HFF-Myc (cell line): ENCODE data around the gene KRTAP29-1.
A peak's percentile ranks its signal among the peaks of the same experiment; 100 is the strongest.

Experiments
- DNase-seq: peaks from one replicate; pipeline ENCODE4 v3.0.0-alpha.2; 2011; ENCODE audit warnings: low read depth; ENCODE audit errors: extremely low read depth
- H3K4me3 ChIP-seq: replicated peaks from 2 replicates; pipeline ENCODE4 v1.5.1; 2011; ENCODE audit warnings: low read depth, mild to moderate bottlenecking, control low read depth, low read length
- TF ChIP-seq, protein P1 (sequence below): IDR thresholded peaks from 2 replicates; pipeline ENCODE4 v1.5.1; 2012; ENCODE audit warnings: mild to moderate bottlenecking, low read depth, low read length, control low read depth; ENCODE audit errors: missing control alignments

KRTAP29-1 gene

DNA sequence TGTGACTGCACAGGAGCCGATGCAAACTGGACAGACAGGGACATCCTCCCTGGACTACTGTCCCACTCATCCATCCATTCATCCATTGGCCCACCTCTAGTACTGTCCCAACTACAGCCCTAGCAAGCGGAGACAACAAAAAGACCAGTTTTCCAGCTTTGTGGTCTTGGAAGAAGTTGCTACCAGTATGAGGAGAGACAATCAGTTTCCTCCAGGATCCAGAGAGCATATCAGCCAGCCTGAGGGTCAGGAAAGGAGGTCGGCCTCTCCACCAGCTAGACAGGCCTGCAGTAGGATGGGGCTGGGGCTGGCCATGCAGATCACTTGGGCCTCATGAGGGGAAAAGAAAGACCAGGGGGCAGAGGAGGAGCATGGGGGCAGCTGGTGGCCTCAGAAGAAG lies 31.2 kb upstream of the KRTAP29-1 start:
- no peak for DNase-seq
- no peak overlapping the region for H3K4me3 ChIP-seq
- TF ChIP-seq, protein P1, sequence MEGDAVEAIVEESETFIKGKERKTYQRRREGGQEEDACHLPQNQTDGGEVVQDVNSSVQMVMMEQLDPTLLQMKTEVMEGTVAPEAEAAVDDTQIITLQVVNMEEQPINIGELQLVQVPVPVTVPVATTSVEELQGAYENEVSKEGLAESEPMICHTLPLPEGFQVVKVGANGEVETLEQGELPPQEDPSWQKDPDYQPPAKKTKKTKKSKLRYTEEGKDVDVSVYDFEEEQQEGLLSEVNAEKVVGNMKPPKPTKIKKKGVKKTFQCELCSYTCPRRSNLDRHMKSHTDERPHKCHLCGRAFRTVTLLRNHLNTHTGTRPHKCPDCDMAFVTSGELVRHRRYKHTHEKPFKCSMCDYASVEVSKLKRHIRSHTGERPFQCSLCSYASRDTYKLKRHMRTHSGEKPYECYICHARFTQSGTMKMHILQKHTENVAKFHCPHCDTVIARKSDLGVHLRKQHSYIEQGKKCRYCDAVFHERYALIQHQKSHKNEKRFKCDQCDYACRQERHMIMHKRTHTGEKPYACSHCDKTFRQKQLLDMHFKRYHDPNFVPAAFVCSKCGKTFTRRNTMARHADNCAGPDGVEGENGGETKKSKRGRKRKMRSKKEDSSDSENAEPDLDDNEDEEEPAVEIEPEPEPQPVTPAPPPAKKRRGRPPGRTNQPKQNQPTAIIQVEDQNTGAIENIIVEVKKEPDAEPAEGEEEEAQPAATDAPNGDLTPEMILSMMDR, result no peak

DNA sequence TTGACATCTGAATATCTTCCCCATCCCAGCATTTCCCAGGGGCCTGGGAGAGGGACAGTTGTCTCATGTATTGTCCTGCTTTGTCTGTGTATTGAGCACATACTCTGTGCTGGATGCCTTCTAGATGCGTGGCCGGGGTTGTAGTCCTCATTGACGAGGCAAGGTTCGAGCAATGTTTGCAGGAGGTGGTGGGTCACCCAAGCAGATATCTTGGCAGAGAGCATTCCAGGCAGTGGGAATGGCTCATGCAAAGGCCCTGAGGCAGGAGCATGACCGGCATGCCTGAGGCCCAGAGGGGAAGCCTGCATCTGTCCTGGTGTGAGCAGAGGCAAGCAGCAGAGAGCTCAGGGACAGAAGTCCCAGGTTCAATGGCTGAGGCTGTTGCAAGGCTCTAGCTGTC lies 30.4 kb upstream of the KRTAP29-1 start:
- no peak for DNase-seq
- H3K4me3 ChIP-seq, result no peak overlapping the region
- TF ChIP-seq, protein P1, result no peak

DNA sequence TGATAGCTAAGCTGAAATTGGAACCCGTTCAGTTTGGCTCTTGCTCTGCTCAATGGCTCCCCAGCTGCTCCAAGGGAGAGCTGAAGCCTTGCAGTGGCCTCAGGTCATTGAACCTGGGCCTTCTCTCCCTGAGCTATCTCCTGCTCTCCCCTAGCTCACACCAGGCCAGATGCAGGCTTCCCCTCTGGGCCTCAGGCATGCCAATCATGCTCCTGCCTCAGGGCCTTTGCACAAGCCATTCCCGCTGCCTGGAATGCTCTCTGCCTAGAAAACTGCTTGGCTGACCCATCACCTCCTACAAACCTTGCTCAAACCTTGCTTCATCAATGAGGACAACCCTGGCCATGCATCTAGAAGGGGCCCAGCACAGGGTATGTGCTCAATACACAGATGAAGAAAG lies 29.6 kb upstream of the KRTAP29-1 start:
- TF ChIP-seq, protein P1, result no peak
- no peak overlapping the region for H3K4me3 ChIP-seq
- no peak for DNase-seq

DNA sequence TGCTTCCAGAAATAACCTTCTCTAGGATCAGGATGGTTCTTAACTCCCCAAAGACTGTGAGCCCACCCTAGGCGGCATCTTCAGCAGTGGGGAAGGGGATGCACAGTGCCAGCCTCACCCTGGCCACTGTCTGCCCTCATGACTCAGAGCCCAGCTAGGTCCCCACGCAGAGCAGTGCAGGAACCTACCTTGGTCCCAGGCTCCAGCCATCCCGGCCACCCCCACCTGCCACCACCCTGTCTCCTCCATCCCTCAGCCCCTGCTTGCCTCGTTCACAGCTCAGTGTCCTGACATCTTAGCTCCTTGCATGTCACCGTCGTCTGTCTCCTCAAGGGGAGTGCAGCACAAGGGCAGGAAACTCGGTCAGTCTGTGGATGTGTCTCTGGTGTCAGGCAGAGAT lies 29.0 kb upstream of the KRTAP29-1 start:
- H3K4me3 ChIP-seq, result no peak overlapping the region
- TF ChIP-seq, protein P1, result no peak
- DNase-seq, result no peak

DNA sequence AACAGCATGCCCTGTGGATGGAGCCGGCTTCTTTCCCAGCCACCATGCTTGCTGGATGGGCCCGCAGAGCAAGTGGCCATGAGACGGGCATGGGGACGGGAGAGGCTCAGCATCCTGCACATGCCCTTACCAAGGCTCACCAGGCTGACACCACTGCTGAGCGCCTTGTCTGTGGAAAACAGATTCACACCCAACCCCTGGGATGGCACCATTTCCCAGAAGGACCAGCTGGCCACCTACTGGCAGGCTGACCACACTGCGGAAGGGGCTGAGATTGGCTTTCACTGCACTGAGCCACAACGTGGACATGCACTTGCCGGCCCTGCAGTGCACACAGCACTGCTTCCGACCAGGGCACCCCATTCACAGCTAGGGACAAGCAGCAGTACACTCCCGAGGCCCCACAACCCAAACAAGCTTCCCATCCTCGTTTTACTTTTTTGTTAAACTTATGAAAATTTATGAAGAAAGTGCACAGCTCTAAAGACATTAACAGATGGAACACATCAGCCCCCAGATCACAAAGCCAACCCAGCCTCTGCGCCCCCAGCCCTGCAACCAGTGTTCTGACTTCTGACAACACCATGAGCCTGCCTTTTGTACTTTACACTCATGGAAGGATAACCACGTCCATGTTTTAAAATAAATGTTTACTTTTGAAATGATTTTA lies 26.8 kb upstream of the KRTAP29-1 start:
- peak; percentile 54 for DNase-seq
- TF ChIP-seq, protein P1, result peak; percentile 91

DNA sequence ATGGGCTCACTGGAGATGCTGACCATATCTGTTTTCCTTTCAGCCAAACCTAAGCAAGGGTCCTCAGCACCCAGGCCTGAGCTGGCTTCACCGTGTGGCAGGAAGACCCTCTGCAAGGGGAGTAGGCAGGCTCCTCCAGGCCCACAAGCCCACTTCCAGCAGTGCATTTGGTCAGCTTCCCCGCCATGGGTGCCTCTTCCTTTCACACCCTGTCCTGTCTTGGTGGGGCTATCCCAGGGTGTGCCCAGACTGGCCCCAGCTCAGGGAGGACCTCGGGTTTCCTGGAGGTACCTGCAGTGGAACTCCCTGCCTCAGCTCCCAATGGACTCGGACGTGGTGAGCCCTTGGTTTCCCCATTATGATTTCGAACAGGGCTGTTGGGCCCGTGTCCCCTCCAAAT lies 25.6 kb upstream of the KRTAP29-1 start:
- no peak overlapping the region for H3K4me3 ChIP-seq
- no peak for DNase-seq
- TF ChIP-seq, protein P1, result no peak

More for the DNA sequence above, 26.8 kb upstream of the KRTAP29-1 start:
- no peak overlapping the region for H3K4me3 ChIP-seq
